ENCODE measurements around the gene ARSB. TPM values are rescaled to one million over a fixed set of nuclear protein-coding genes. Genes with fewer than 3 reads are reported as not detected.
"Not testable (repeated sequence)": the region's sequence is repeated elsewhere in the genome, so short reads cannot be mapped to it uniquely, and the experiment has no call there.

ARSB gene
- total RNA-seq, 2 experiments from 2014 or later = 10.5 to 11.1 TPM

DNA sequence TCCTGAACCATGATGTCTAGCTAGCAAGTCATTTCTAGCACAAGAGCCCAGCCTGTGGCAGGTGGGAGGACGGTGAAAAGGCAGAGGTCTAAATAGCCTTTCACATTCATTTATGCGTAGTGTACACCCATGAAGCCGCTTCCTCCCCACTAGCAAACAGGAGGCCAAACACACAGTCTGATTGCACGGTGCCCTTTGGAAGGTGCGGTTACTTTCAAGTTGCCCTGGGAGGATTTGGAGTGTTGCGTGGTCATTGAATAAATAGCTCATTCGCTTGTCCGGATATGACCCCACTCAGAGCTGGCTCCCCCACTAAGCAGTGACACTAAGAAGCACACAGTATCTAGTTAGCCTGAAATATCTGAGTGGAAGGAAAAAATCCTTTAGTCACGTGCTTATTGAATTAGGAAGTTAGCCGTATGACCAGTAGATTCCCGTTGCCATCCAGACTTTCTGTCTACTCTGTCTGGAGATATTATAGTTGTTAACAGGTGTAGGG is 664 bp upstream of the ARSB start:
- Mint-ChIP-seq H3K9me3 (no peaks in the 10 kb centered on the region), H3K4me1 (peaks cover 38% of the 10 kb centered on the region), H3K27ac (peak overlapping the region; percentile 95), H3K27me3 (no peaks in the 10 kb centered on the region), H3K4me3 (peak overlapping the region; percentile 86), H3K36me3 (ENCODE audit: low read depth) (peaks cover 3% of the 10 kb centered on the region)
- peak; percentile 70 for DNase-seq
- POLR2A ChIA-PET = interaction anchor here (0.6 to 3.3 kb wide), 23 partner anchors 9 to 1668 kb away, joined by 3 to 26 read pairs (median 5); partner anchors contain the start of genes AP3B1, JMY, MSH3 and SCAMP1
- CTCF ChIA-PET = interaction anchor here (0.7 to 4.4 kb wide), 8 partner anchors 9 to 625 kb away, joined by 3 to 23 read pairs (median 4); partner anchors contain the start of gene SCAMP1

DNA sequence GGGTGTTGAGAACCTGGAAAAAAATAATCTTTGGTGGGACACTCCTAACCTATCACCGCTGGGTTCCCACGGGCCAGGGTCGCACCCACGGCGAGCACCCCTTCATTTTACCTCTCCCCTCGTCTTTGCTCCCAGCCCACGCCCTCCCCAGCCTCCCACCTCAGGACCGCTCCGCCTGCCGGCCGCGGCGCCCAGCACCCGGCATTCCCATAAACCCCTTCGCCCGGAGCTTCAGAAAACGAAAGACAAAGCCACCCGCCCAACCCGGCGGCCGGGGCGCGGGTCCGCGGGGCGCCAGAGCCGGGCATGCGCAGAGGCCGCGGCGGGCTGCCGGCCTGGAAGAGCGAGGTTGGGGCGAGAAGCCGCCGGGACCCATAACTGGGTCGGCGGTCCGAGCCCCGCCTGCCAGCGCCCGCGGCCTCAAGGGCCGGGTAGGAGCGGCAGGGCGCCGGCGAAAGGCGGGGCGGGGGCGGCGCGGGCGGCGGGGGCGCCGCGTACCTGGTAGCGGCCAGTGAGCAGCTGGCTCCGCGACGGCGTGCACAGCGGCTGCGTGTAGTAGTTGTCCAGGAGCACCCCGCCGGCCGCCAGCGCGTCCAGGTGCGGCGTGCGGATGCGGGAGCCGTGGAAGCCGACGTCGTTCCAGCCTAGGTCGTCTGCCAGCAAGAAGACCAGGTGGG is 533 bp downstream of the ARSB start:
- ChIA-PET CTCF (interaction anchor here (1.0 to 4.4 kb wide), 11 partner anchors 10 to 624 kb away, joined by 3 to 23 read pairs (median 3); partner anchors contain the start of gene SCAMP1), POLR2A (interaction anchor here (0.6 to 3.3 kb wide), 20 partner anchors 8 to 1054 kb away, joined by 3 to 26 read pairs (median 5); partner anchors contain the start of genes JMY, SCAMP1 and TENT2)
- H3K27ac Mint-ChIP-seq = peak overlapping the region; percentile 91
- peaks cover 45% of the 10 kb centered on the region for H3K4me1 Mint-ChIP-seq
- H3K9me3 Mint-ChIP-seq = no peaks in the 10 kb centered on the region
- H3K4me3 Mint-ChIP-seq = peak overlapping the region; percentile 78
- peaks cover 3% of the 10 kb centered on the region for H3K36me3 Mint-ChIP-seq (ENCODE audit: low read depth)
- no peaks in the 10 kb centered on the region for H3K27me3 Mint-ChIP-seq
- DNase-seq = peak; percentile 82

DNA sequence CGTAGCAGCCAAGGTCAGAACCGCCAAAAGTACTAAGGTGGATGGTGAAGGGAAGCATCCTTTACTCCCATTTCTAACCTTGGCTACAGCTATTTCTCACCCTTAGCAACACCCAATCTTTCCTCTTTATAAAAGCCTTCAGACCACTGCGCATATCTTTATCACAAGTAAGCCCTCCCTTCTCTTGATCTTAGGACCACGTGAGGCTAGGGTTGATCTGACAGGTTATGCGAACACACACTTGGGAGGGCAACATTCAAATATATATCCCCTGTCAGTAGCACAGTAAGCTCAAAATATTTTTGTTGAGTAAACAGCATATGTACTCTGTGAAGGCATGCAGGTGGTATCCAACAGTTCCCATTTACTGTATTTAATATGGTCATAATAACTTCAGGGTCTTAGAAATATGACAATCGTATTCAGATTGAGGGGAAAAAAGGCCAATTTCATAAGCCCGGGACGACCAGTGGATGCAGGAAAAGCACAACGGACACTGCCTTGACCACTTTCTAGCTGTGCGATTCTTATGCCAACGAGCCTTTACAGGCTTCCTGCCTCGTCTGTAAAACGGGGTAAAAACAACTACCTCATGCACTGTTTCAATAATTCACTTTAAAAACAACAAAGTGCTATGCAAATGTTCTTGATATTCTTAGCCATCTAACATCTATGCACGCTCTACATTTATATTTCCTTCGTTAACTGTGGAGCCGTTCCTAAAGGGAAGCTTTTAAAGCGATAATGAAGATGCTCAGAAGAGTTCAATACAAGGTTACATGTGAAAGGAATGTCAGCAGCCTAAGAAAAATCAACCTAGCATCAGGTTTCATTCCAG is 1.3 kb downstream of the ARSB start:
- CTCF ChIA-PET = interaction anchor here (1.0 to 4.4 kb wide), 8 partner anchors 11 to 476 kb away, joined by 3 to 23 read pairs (median 6); no protein-coding TSS in a partner anchor
- no peaks in the 10 kb centered on the region for H3K9me3 Mint-ChIP-seq
- H3K36me3 Mint-ChIP-seq (ENCODE audit: low read depth) = peaks cover 5% of the 10 kb centered on the region
- H3K4me1 Mint-ChIP-seq = peaks cover 52% of the 10 kb centered on the region
- peak overlapping the region; percentile 78 for H3K4me3 Mint-ChIP-seq
- POLR2A ChIA-PET = interaction anchor here (0.6 to 3.3 kb wide), 14 partner anchors 9 to 1054 kb away, joined by 3 to 26 read pairs (median 5); partner anchors contain the start of genes JMY, SCAMP1 and TENT2
- DNase-seq = no peak
- H3K27ac Mint-ChIP-seq = peak overlapping the region; percentile 89
- no peaks in the 10 kb centered on the region for H3K27me3 Mint-ChIP-seq

DNA sequence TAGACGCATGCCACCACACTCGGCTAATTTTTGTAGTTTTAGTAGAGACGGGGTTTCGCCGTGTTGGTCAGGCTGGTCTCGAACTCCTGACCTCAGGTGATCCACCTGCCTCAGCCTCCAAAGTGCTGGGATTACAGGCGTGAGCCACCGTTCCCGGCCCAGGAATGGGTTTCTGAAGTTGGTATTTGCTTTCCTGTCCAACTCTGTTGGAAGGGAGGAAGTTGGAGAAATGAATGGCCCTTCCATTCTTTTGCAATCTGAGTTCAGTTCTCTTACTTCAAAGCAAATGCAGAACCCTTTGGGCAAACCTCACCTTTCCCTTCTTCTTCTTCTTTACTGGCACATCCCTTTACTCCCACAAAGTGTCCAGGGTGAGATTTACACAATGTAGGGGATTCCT is 1.9 kb downstream of the ARSB start:
- H3K4me1 Mint-ChIP-seq = peaks cover 54% of the 10 kb centered on the region

DNA sequence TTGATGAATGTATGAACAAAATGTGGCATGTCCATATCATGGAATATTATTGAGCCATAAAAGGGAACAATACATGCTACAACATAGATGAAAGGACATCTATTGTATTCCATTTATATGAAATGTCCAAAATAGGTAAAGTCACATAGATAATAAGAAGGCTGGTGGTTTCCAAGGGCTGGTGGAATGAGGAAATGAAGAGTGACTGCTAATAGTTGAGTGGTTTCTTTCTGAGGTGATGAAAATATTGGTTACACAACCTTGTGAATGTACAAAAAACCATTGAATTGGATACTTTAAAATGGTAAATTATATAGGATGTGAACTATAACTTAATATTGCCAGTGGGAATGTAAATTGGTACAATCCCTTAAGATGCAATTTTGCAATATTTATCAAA is 5.2 kb downstream of the ARSB start:
- ChIA-PET POLR2A (no interaction called here), CTCF (interaction anchor here (1.0 kb wide), 1 partner anchor 45 kb away, joined by 4 read pairs; no protein-coding TSS in a partner anchor)
- H3K36me3 Mint-ChIP-seq (ENCODE audit: low read depth) = peaks cover 2% of the 10 kb centered on the region
- no peaks in the 10 kb centered on the region for H3K27me3 Mint-ChIP-seq
- no peak overlapping the region for H3K27ac Mint-ChIP-seq
- DNase-seq = no peak
- no peaks in the 10 kb centered on the region for H3K9me3 Mint-ChIP-seq
- H3K4me1 Mint-ChIP-seq = peaks cover 44% of the 10 kb centered on the region
- no peak overlapping the region for H3K4me3 Mint-ChIP-seq

More for the DNA sequence above, 1.9 kb downstream of the ARSB start:
- H3K27me3 Mint-ChIP-seq; DNase-seq; H3K27ac Mint-ChIP-seq; H3K9me3 Mint-ChIP-seq; H3K36me3 Mint-ChIP-seq (ENCODE audit: low read depth): not testable (repeated sequence)
- ChIA-PET POLR2A (interaction anchor here (1.9 to 3.3 kb wide), 4 partner anchors 9 to 622 kb away, joined by 6 to 26 read pairs (median 13); partner anchors contain the start of genes JMY and SCAMP1), CTCF (interaction anchor here (2.1 to 4.4 kb wide), 3 partner anchors 42 to 150 kb away, joined by 7 to 23 read pairs (median 12); no protein-coding TSS in a partner anchor)
- H3K4me3 Mint-ChIP-seq = peak overlapping the region; percentile 78

DNA sequence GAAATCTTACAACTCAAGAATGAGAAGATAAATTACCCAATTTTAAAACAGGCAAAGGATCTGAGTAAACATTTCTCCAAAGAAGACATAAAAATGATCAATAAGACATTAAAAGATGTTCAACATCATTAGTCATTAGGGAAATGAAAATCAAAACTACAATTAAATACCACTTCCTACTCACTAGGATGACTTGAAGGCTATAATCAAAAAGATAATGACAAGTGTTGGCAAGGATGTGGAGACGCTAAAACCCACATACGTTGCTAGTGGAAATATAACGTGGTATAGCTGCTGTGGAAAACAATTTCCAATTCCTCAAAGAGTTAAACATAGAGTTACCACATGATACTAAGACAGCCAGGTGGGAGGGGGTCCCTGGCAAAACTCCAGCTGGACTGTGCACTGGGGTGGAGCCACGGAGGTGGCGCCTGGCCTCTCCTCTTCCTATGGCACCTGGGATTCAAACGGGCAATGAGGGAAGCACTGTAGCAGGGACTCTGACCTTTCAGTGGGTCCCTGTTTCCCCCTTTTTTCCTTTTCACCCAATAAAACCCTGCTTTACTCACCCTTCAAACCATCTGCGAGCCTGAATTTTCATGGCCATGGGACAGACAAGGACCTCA is 5.9 kb downstream of the ARSB start:
- no peaks in the 10 kb centered on the region for H3K9me3 Mint-ChIP-seq
- H3K27me3 Mint-ChIP-seq = no peaks in the 10 kb centered on the region
- DNase-seq = no peak
- peaks cover 2% of the 10 kb centered on the region for H3K36me3 Mint-ChIP-seq (ENCODE audit: low read depth)
- H3K27ac Mint-ChIP-seq = no peak overlapping the region
- CTCF ChIA-PET = no interaction called here
- peaks cover 44% of the 10 kb centered on the region for H3K4me1 Mint-ChIP-seq
- POLR2A ChIA-PET = no interaction called here
- no peak overlapping the region for H3K4me3 Mint-ChIP-seq

DNA sequence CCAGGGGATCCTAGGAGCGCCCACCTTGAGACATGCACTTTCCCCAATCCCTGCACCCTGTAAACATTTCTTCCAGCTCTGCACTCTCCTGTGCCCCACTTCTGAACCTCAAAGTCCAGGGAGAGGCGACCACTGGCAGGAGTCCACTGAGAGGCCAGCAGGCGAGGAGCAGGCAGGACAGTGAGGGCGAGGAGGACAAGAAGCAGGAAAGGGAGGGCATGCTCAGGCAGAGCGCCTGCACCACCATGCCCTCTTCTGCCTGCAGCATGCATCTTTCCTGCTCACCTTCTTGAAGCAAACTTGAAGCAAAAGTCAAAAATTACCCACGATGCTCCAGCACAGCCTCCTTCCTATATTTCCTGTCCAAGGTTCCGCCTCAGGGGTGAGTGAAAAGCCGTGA is 10.1 kb downstream of the ARSB start:
- CTCF ChIA-PET = interaction anchor here (0.5 kb wide), 1 partner anchor 359 kb away, joined by 4 read pairs; no protein-coding TSS in a partner anchor
- H3K4me1 Mint-ChIP-seq = peaks cover 18% of the 10 kb centered on the region
- POLR2A ChIA-PET = interaction anchor here (2.4 kb wide), 1 partner anchor 10 kb away, joined by 12 read pairs; the partner anchor contains the start of gene ARSB

DNA sequence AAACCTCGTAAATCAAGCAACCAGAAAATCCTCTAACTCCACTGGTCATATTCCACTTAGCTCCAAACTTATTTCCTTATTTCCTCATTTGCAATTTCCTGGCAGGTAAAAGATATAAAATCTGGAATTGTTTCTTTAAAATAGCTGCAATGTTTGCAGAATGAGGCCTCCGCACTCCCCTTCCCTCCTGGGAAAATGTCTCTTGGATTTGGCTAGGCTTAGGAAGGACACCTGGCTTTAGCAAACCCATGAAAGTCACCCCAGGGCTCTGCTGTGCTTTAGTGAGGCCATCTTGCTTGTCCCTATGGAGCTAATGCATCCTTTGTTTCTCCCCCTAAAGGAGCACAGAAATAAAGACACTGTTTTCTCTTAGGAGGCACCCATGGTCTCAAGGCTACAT is 10.5 kb downstream of the ARSB start:
- POLR2A ChIA-PET = interaction anchor here (2.4 kb wide), 1 partner anchor 10 kb away, joined by 12 read pairs; the partner anchor contains the start of gene ARSB
- CTCF ChIA-PET = interaction anchor here (0.8 kb wide), 1 partner anchor 75 kb away, joined by 3 read pairs; no protein-coding TSS in a partner anchor
- no peak overlapping the region for H3K4me3 Mint-ChIP-seq
- no peaks in the 10 kb centered on the region for H3K27me3 Mint-ChIP-seq
- H3K36me3 Mint-ChIP-seq (ENCODE audit: low read depth) = peaks cover 2% of the 10 kb centered on the region
- no peaks in the 10 kb centered on the region for H3K9me3 Mint-ChIP-seq
- DNase-seq = no peak
- H3K4me1 Mint-ChIP-seq = peaks cover 13% of the 10 kb centered on the region
- H3K27ac Mint-ChIP-seq = no peak overlapping the region

More for the DNA sequence above, 10.1 kb downstream of the ARSB start:
- no peak overlapping the region for H3K27ac Mint-ChIP-seq
- no peaks in the 10 kb centered on the region for H3K9me3 Mint-ChIP-seq
- H3K27me3 Mint-ChIP-seq = no peaks in the 10 kb centered on the region
- H3K4me3 Mint-ChIP-seq = no peak overlapping the region
- DNase-seq = no peak
- H3K36me3 Mint-ChIP-seq (ENCODE audit: low read depth) = peaks cover 2% of the 10 kb centered on the region

DNA sequence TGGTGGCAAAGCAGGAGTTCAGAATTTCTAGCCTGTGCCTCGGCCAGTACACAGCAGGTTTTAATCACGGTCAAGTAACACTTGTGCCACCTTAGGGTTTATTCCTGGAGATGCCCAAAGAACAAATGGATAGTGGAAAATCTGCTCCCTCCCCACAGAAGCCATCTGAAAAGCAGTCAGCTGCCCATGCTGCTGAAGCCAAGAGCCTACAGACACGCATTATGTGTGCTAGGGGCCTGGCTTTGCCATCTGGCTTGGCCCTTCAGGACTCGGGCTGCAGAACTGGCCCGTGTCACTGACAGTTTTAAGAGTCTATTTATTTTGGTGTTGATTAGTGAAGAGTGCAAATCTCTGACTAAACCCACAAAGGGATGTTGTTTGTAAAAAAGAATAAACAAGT is 11.1 kb downstream of the ARSB start:
- CTCF ChIA-PET = interaction anchor here (0.8 kb wide), 1 partner anchor 74 kb away, joined by 3 read pairs; no protein-coding TSS in a partner anchor
- no peaks in the 10 kb centered on the region for H3K36me3 Mint-ChIP-seq (ENCODE audit: low read depth)
- H3K9me3 Mint-ChIP-seq = no peaks in the 10 kb centered on the region
- POLR2A ChIA-PET = interaction anchor here (2.4 kb wide), 1 partner anchor 11 kb away, joined by 12 read pairs; the partner anchor contains the start of gene ARSB
- H3K27me3 Mint-ChIP-seq = no peaks in the 10 kb centered on the region
- H3K4me3 Mint-ChIP-seq = no peak overlapping the region
- H3K4me1 Mint-ChIP-seq = peaks cover 7% of the 10 kb centered on the region
- no peak for DNase-seq
- H3K27ac Mint-ChIP-seq = no peak overlapping the region

DNA sequence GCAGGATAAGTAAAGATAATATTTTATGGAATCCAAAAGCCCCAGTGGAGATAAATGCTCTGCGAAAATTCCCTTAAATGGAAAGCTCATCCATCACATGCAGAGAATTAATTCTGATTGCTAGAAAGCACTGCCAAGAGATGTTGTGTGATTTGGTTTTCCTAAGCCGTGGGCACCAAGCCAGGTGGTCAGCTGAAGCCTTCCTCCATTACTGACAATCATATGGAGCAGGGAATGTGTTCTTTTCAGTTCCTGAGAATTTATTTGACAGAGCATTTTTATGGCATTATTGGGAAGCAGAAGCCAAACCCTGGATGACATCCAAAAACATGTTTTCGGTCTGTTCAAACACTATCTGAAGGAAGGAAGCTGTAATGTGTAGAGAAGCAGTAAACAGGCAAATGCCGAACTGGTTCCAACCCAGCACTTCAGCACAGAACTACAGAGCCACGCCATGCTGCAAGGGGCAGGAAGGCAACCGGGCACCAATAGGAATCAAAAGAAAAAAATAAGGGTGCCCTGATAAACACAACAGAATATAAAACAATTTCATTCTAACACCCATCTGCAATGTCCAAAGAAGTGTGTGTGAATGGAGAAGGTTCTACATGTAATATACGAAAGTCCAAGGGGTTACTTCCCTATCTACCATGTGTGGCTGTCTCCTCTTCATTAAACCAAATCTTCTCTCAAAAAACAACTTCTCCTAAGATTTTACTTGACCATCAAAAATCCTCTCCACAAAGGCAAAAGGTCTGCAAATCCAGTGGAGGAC is 12.3 kb downstream of the ARSB start:
- H3K27ac Mint-ChIP-seq = no peak overlapping the region
- peaks cover 2% of the 10 kb centered on the region for H3K36me3 Mint-ChIP-seq (ENCODE audit: low read depth)
- no peaks in the 10 kb centered on the region for H3K9me3 Mint-ChIP-seq
- POLR2A ChIA-PET = no interaction called here
- H3K4me3 Mint-ChIP-seq = no peak overlapping the region
- no peaks in the 10 kb centered on the region for H3K27me3 Mint-ChIP-seq
- no peak for DNase-seq
- CTCF ChIA-PET = interaction anchor here (1.3 kb wide), 1 partner anchor 12 kb away, joined by 3 read pairs; the partner anchor contains the start of gene ARSB
- peaks cover 4% of the 10 kb centered on the region for H3K4me1 Mint-ChIP-seq

DNA sequence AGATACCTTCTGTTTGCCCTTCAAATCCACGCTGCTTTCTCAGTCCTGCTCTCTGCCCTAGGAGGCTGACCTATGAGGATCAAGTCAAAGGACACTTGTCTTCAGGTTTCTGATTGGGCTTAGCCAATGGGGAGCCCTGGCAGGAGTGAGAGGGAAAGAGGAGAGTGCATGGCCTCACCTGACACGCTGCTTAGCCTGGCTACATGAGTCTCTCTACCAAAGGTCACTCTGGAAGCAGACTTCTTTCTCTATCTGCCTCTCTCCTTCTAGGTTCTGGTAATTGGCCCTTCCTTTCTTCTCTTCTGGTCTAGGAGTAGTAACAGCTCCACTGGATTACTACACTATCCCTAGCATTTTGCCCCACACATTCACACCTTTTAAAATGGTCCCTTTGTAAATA is 13.1 kb downstream of the ARSB start:
- Mint-ChIP-seq H3K9me3 (no peaks in the 10 kb centered on the region), H3K4me1 (no peaks in the 10 kb centered on the region), H3K27me3 (no peaks in the 10 kb centered on the region), H3K4me3 (no peak overlapping the region), H3K27ac (no peak overlapping the region), H3K36me3 (ENCODE audit: low read depth) (peaks cover 2% of the 10 kb centered on the region)
- POLR2A ChIA-PET = interaction anchor here (2.6 kb wide), 1 partner anchor 13 kb away, joined by 9 read pairs; the partner anchor contains the start of gene ARSB
- DNase-seq = no peak
- CTCF ChIA-PET = interaction anchor here (1.3 kb wide), 1 partner anchor 13 kb away, joined by 3 read pairs; the partner anchor contains the start of gene ARSB

All from activated CD4-positive, alpha-beta memory T cell treated with anti-CD3 and anti-CD28 coated beads, Interleukin-2, amount 10 ng/mL, durations not matched to agents 7 days and 5 days (primary cell).